Ureter (tissue), 1 donor: Measurements from ENCODE around the gene TUBGCP2. TPM values are rescaled to one million over a fixed set of nuclear protein-coding genes. Genes with fewer than 3 reads are reported as not detected.

Experiments used
- DNase-seq: peaks from one replicate; pipeline ENCODE4 v3.0.0-alpha.2; 2020; ENCODE audit warnings: low spot score
- total RNA-seq: library from RNA; stranded (reverse); gene quantifications from one replicate; pipeline ENCODE4 v1.2.4, GENCODE V29; 2023
- donor health status: DM: yes; HTN: yes; CAD: no.

TUBGCP2 gene
- total RNA-seq, 1 donor from 2014 or later: 51.9 TPM

- DNase-seq: no peak
Measured at GRCh38 chr10:133302230-133302629, 6.4 kb downstream of the TUBGCP2 start.

- DNase-seq: no peak
Measured at GRCh38 chr10:133299738-133300137, 8.9 kb downstream of the TUBGCP2 start.

- DNase-seq: no peak
Measured at GRCh38 chr10:133299224-133299623, 9.4 kb downstream of the TUBGCP2 start.

GRCh38 chr10:133298466-133298865 is 10.2 kb downstream of the TUBGCP2 start:
- no peak for DNase-seq

GRCh38 chr10:133297504-133297903 is 11.2 kb downstream of the TUBGCP2 start:
- DNase-seq: no peak

- no peak for DNase-seq
Measured at GRCh38 chr10:133295426-133296320, 13.0 kb downstream of the TUBGCP2 start.

GRCh38 chr10:133294189-133294588 is 14.5 kb downstream of the TUBGCP2 start:
- DNase-seq: no peak

GRCh38 chr10:133293810-133294119 is 14.9 kb downstream of the TUBGCP2 start:
- DNase-seq: no peak

- no peak for DNase-seq
Measured at GRCh38 chr10:133292919-133293809, 15.5 kb downstream of the TUBGCP2 start.

- no peak for DNase-seq
Measured at GRCh38 chr10:133289761-133290160, 18.9 kb downstream of the TUBGCP2 start.

GRCh38 chr10:133287832-133288500 is 20.7 kb downstream of the TUBGCP2 start:
- no peak for DNase-seq

GRCh38 chr10:133286366-133286765 is 22.3 kb downstream of the TUBGCP2 start:
- no peak for DNase-seq

GRCh38 chr10:133285217-133285616 is 23.5 kb downstream of the TUBGCP2 start:
- no peak for DNase-seq

GRCh38 chr10:133283931-133284330 is 24.7 kb downstream of the TUBGCP2 start:
- DNase-seq: no peak

GRCh38 chr10:133282846-133283390 is 25.8 kb downstream of the TUBGCP2 start:
- DNase-seq: no peak

GRCh38 chr10:133281628-133282372 is 26.9 kb downstream of the TUBGCP2 start:
- no peak for DNase-seq

GRCh38 chr10:133281084-133281483 is 27.6 kb downstream of the TUBGCP2 start:
- no peak for DNase-seq

- no peak for DNase-seq
Measured at GRCh38 chr10:133280391-133281059, 28.1 kb downstream of the TUBGCP2 start.

GRCh38 chr10:133279326-133280226 is 29.1 kb downstream of the TUBGCP2 start:
- DNase-seq: no peak
